Sciatic nerve (tissue), 2 donors: ENCODE data around the gene MOB3A. TPM values are rescaled to one million over a fixed set of nuclear protein-coding genes. Genes with fewer than 3 reads are reported as not detected.

Experiments used
- ATAC-seq: fragments of 200-7000 bp; cut with Tn5 transposase; one replicate; pipeline ENCODE4 v1.9.1; 2020; ENCODE audit warnings: mild to moderate bottlenecking, moderate library complexity
- DNase-seq: peaks from one replicate; pipeline ENCODE4 v3.0.0-alpha.2; 2020; ENCODE audit warnings: low spot score
- intact Hi-C: fragments of 100-400 bp; cut with DNase I; formaldehyde crosslinking; loops from one replicate; pipeline ENCODE4 v1.14.2; 2022
- total RNA-seq: library from RNA; stranded (reverse); fragmentation: NEBNext Ultra II Directional; extraction: Animal tissue kit (Norgen Biotek cat#: 25700); gene quantifications from one replicate; pipeline ENCODE4 v1.2.1, GENCODE V29; 2021
- donor health status: DM: no; HTN: no; CAD: no.
- donor health status: DM: no; HTN: no; CAD: no.

MOB3A gene
- total RNA-seq, 1 donor from 2014 or later, result 54.0 TPM

- DNase-seq (no peak), ATAC-seq (peak; percentile 67)
- intact Hi-C loops, result no loop called here
These were observed 25.7 kb downstream of the MOB3A start for GRCh38 chr19:2070436-2070827.

DNA sequence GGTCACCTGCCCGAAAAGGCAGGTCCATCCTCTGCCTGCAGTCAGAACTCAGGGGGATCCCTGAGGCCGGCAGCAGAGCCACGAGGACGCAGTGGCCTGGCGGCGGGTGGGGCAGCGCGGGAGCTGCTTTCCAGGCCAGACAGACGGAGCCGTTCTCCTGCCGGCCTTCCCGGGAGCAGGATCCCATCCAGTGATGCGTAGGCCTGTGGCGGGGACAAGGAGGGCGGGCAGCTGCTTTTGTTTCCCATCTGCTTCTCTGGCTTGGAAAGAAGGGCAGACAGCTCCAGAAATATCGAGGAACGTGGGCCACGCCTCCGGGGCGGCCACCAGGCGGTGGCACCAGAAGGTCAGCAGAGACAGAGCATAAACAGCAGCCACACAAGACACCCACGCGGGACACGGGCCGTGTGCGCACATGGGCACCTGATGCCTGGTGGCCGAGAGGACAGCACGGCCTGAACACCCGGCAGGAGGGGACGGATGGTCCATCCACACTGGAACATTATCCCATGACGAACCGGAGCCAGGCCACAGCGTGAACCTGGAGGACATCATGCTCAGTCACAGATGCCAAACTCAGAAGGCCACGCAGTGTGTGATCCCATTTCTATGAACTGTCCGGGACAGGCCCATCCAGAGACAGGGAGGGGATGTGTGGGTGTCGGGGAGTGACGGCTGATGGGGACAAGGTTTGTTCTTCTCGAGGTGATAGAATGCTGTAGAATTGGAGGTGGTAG lies 31.2 kb downstream of the MOB3A start:
- intact Hi-C loops, result no loop called here
- ATAC-seq (no peak), DNase-seq (peak; percentile 69)

GRCh38 chr19:2064395-2064787 lies 31.7 kb downstream of the MOB3A start:
- ATAC-seq (no peak), DNase-seq (no peak)
- intact Hi-C loops, result no loop called here

DNA sequence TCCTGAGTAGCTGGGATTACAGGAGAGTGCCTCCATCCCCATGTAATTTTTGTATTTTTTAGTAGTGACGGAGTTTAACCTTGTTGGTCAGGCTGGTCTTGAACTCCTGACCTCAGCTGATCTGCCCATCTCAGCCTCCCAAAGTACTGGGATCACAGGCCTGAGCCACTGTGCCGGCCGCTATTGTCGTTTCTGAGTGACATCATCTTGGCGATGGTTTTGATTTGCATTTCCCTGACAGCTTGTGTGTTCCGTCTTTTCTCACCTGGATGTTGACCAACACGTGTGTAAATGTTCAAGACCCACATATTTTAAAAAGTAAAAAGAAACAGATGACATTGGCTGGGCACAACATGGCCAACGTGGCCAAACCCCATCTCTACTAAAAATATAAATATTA lies 32.3 kb downstream of the MOB3A start:
- no peak for ATAC-seq
- DNase-seq, result no peak
- intact Hi-C loops, result no loop called here

GRCh38 chr19:2062770-2063169 lies 33.4 kb downstream of the MOB3A start:
- intact Hi-C loops, result no loop called here
- ATAC-seq (no peak), DNase-seq (no peak)

DNA sequence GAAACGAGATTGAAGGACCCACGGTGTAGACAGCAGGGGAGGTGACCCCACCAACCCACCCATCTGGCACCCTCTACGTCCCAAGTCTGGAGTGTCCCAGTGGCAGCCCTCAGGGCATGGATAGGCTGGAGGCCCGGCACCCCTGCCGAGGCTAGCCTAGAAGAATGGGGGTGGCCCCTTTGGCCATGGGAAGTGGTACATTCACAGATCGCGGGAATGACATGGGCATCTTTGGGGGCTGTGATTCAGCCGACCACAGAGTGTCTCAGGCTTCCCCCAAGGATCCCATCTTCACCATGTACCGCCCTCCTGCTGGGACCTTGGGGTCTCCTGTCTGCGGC lies 33.8 kb downstream of the MOB3A start:
- DNase-seq (no peak), ATAC-seq (no peak)
- intact Hi-C loops, result no loop called here

DNA sequence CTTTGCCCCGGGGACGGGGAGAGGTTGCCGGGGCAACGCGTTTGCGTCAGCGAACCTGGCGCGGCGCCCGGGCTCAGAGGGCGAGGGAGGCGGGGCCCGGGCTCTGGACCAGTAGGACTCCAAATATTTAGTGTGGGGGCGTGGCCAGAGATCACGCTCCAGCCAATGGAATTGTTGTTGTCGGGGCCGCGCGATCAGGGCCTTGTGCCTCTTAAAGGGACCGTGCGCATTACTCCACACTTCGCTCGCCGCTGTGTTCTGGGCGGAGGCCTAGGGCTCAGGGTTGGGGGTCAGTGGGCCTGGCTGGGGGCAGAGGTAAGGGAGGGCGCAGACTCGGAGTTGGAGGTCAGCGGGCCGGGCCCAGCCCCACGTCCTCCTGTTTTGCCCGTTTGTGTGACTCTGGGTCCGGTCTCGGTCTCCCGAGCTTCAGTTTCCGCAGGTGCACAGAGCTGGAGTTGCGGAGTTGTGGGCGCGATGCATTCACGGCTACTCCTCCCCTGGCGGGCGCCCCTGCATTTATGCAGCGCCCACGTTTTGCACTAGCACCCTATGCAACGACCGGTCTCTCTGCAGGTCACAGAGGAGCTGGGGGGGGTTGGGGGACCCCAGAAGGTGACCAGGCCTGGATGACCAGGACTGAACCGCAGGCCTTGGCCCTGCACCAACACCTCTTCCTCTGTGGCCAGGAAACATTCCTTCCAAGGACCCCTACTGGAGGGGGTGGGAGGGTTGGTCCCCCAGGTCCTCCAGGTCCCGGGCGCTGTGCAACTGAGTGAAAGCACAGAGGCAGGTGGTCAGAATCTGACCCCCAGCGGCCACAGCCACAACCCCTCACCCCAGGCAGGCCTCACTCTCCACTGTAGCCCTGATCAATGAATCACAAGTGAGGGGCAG lies 34.4 kb downstream of the MOB3A start:
- intact Hi-C loops, result no loop called here
- peak; percentile 90 for ATAC-seq
- DNase-seq, result peak; percentile 100

GRCh38 chr19:2060884-2061494 lies 35.1 kb downstream of the MOB3A start:
- peak; percentile 86 for DNase-seq
- intact Hi-C loops, result no loop called here

DNA sequence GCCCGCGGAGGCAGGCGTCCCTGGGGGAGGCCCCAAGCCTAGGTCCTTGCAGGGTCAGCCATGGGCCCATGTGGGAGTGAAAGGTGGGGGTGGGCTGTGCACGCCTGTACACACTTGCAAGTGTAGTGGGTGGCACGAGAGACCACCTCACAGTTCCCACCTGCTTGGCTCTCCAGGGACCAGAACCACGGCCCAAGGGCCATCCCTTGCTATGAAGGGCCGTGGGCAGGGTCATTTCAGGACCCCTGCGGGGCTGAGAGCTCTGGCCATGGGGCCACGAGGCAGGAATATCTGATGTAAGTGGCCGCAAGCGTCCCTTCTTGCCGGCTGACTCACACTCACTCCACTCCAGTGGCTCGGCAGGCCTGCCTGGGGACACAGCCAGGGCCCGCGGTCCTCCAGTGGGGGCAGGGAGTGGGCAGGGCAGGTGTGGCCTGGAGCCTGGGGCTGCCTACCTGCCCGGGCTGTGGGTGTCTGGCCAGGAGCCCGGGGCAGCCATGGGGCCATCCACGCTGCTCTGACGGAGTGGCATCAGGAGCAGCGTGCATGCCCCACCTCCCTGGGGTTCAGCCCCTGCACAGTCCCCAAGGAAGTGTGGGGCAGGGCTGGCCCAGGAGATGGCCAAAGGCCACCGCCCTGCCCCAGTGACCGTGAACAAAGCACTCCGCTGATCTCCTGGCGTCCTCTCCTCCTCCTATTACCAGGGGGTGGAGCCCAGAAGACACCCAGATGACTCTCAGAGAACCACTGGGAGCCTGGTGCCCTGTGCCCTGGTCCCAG lies 36.5 kb downstream of the MOB3A start:
- DNase-seq (peak; percentile 79), ATAC-seq (peak; percentile 13)
- intact Hi-C loops, result no loop called here

More at GRCh38 chr19:2060884-2061494, 35.1 kb downstream of the MOB3A start:
- peak; percentile 29 for ATAC-seq

DNA sequence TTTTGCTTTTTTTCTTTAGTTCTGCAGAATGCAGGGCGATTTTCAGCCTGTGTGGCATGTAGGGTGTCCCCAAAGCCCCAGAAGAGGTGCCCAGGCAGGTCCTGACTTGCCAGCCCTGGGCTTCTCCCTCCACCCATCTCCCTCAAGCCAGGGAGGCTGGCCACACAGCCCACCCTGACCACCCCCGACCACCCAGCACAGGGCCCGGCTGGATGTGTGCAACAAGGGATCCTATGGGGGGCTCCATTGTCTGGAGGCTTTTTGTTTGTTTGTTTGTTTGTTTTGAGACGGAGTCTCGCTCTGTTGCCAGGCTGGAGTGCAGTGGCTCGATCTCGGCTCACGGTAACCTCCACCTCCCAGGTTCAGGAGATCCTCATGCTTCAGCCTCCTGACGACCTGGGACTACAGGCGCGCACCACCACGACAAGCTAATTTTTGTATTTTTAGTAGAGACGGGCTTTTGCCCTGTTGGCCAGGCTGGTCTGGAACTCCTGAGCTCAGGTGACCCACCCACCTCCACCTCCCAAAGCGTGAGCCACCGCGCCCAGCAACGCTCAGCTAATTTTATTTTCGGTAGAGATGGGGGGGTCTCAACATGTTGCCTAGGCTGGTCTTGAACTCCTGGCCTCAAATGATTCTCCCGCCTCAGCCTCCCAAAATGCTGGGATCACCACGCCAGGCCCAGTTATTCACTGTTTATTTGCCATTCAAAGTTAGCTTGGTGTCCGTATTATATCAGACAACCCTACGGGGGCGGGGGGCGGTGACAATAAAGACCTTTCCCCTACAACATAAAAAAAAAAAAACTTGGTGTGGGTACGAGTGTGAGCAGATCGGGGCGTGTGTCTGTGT lies 37.3 kb downstream of the MOB3A start:
- DNase-seq (no peak), ATAC-seq (no peak)
- intact Hi-C loops, result no loop called here

GRCh38 chr19:2057484-2058469 lies 38.3 kb downstream of the MOB3A start:
- peak; percentile 68 for DNase-seq
- no peak for ATAC-seq
- intact Hi-C loops, result no loop called here

DNA sequence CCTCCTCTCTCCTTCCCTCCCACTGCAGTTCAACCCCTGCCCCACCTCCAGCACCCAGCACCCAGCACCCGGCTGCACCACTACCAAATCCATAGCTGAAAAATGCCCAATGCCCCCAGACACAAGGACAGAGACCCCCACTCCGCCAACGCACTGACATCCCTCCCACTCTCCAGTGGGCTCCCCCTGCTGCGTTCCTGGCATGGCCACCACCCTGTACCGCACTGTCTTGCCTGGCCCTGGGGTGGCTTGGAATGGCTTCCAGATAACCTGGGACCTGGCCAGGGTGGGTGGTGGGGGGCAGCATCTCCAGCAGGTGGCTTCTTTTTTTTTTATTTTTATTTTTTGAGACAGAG lies 39.3 kb downstream of the MOB3A start:
- intact Hi-C loops, result no loop called here
- ATAC-seq (no peak), DNase-seq (peak; percentile 72)

DNA sequence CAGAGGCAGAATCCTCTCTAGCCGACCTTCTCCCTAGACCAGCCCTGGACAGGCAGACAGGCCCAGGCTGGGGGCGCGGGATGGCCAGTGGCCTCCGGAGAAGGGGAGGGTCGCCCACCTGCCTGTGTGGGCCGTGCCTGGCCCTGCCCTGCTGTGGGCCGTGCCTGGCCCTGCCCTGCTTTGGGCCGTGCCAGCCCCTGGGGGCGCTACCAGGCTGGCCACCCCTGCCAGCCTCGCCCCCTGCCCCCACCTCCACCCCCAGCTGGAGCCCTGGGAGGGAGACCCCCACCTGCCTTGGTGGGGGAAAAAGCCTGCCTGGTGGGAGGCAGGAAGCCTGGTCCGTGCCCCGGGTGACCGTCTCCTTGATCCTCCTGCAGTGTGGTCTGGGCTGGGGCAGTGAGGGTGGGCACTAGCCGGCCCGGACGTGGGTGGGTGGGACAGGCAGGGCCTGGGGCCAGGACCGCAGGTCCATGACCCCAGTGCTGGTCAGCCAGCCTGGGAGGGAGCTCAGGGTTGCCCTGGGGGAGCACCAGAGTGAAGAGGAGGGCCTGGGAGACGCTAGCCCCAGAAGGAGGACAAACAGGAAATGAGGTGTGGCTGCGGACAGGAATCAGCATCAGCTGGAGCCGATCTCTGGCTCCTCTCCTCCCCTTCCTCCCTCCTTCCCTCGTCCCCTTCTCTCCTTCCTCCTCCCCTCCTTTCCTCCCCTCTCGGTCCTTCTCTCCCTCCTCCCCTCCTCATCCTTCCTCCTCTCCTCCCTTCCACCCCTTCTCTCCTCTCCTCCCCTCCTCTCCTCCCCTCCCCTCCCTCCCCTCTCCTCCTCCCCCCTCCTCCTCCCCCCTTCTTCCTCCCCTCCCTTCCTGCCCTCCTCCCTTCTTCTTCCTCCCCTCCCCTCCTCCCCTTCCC lies 39.9 kb downstream of the MOB3A start:
- DNase-seq, result peak; percentile 82
- peak; percentile 73 for ATAC-seq
- intact Hi-C loops, result no loop called here

- ATAC-seq (no peak), DNase-seq (no peak)
These were observed 41.4 kb downstream of the MOB3A start for GRCh38 chr19:2054763-2055162.

DNA sequence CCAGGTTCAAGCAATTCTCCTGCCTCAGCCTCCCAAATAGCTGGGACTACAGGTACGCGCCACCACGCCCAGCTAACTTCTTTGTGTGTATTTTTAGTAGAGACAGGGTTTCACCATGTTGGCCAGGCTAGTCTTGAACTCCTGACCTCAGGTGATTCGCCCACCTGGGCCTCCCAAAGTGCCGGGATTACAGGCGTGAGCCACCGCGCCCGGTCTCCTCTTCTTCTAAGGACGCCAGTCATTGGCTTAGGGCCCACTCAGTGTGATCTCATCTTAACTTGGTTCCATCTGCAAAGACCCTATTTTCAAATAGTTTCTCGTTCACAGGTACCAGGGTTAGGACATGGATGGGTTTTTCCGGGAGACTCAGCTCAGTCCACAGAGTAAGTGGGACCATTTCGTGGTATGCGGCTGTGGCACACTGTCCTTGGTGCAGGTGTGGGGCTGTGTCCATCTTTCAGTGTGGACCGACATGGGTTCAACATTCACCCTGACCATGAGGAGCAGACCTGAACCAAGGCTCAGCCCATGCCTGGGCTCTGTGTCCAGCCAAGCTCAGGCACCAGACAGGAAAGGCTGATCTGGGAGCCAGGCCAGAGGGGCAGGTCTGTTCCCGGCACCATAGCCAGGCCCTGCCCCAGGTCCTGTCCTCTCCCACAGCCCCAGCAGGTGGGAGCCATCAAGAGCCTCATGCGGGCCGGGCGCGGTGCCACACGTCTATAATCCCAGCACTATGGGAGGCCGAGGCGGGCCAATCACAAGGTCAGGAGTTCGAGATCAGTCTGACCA lies 42.3 kb downstream of the MOB3A start:
- peak; percentile 0 for ATAC-seq
- intact Hi-C loops, result no loop called here
- peak; percentile 82 for DNase-seq

More at GRCh38 chr19:2054763-2055162, 41.4 kb downstream of the MOB3A start:
- intact Hi-C loops, result no loop called here
